Measurements from ENCODE around the gene SUN5. TPM values are rescaled to one million over a fixed set of nuclear protein-coding genes. Genes with fewer than 3 reads are reported as not detected.
"Not testable (repeated sequence)": the region's sequence is repeated elsewhere in the genome, so short reads cannot be mapped to it uniquely, and the experiment has no call there.

The SUN5 gene
- total RNA-seq, 1 donor from 2014 or later, result not detected

DNA sequence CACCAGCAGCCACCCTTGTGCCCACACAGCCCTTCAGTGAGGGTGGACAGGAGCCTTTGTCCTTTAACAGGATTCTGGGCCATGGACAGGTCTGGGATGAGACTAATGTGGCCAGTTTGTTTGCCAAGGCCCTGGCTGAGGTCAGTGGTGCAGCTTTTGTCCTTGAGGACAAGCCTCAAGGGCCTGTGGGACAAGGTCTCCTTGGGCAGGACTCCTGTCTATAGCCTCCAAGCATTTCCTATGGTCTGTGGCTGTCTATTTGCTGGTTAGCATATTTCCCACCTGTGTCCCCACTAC, 44.1 kb downstream of the SUN5 start:
- H3K27ac Mint-ChIP-seq, result no peak overlapping the region
- TF ChIP-seq, protein P1, sequence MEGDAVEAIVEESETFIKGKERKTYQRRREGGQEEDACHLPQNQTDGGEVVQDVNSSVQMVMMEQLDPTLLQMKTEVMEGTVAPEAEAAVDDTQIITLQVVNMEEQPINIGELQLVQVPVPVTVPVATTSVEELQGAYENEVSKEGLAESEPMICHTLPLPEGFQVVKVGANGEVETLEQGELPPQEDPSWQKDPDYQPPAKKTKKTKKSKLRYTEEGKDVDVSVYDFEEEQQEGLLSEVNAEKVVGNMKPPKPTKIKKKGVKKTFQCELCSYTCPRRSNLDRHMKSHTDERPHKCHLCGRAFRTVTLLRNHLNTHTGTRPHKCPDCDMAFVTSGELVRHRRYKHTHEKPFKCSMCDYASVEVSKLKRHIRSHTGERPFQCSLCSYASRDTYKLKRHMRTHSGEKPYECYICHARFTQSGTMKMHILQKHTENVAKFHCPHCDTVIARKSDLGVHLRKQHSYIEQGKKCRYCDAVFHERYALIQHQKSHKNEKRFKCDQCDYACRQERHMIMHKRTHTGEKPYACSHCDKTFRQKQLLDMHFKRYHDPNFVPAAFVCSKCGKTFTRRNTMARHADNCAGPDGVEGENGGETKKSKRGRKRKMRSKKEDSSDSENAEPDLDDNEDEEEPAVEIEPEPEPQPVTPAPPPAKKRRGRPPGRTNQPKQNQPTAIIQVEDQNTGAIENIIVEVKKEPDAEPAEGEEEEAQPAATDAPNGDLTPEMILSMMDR (IDR thresholded peaks at IDR 0.05; ENCODE audit: unreplicated experiment), result no peak
- H3K36me3 Mint-ChIP-seq, result peaks cover 4% of the 10 kb centered on the region
- H3K4me3 Mint-ChIP-seq, result no peak overlapping the region
- H3K9me3 Mint-ChIP-seq, result peaks cover 16% of the 10 kb centered on the region
- no peak for DNase-seq (ENCODE audit: low spot score in 2 of 2, unreplicated experiment in 2 of 2)
- no peaks in the 10 kb centered on the region for H3K4me1 Mint-ChIP-seq
- peaks cover 3% of the 10 kb centered on the region for H3K27me3 Mint-ChIP-seq (ENCODE audit: low read depth)

DNA sequence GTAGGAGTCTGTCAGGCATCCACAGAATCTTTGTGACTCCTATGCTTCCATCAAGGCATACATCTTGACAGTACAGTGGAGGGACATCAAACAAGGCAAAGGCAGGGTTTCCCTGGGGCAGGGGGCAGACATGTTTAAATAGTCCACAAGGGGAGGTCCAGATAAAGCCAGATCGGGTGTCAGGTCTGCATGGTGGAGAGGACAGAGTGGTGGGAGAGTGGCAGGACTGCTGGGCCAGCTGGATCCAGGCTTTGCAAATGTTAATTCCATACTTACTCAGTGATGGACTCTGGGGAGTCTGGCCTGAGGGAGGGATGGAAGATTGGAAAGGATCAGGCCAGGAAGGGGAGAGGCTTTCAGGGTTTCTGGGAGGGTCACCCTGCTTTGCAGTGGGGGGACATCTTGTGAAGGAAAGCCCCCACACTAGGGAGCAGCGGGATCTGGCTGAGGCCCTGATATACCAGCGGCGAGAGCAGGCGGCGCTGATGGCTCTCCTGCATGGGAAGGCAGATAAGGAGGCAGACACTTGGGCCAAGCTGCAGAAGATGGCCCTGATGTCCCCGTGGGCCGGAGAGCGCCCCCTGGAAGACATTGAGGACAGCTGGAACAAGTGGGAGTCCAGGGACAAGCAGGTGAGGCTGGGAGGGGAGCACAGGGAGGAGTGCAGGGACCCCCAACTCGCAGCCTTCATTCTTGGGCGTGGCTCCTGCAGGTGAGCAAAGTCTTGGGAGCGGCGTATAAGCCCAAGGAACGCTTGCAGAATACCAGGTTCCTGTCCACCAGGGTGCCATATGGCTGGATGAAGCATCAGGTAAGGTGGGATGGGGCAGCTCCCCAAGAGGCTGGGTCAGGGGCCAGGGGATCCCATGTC, 44.6 kb downstream of the SUN5 start:
- no peaks in the 10 kb centered on the region for H3K4me1 Mint-ChIP-seq
- H3K36me3 Mint-ChIP-seq, result peaks cover 4% of the 10 kb centered on the region
- H3K4me3 Mint-ChIP-seq, result no peak overlapping the region
- H3K27ac Mint-ChIP-seq, result no peak overlapping the region
- H3K27me3 Mint-ChIP-seq (ENCODE audit: low read depth), result peaks cover 3% of the 10 kb centered on the region
- DNase-seq (ENCODE audit: low spot score in 2 of 2, unreplicated experiment in 2 of 2), result no peak
- TF ChIP-seq, protein P1 (IDR thresholded peaks at IDR 0.05; ENCODE audit: unreplicated experiment), result no peak
- H3K9me3 Mint-ChIP-seq, result peaks cover 17% of the 10 kb centered on the region

DNA sequence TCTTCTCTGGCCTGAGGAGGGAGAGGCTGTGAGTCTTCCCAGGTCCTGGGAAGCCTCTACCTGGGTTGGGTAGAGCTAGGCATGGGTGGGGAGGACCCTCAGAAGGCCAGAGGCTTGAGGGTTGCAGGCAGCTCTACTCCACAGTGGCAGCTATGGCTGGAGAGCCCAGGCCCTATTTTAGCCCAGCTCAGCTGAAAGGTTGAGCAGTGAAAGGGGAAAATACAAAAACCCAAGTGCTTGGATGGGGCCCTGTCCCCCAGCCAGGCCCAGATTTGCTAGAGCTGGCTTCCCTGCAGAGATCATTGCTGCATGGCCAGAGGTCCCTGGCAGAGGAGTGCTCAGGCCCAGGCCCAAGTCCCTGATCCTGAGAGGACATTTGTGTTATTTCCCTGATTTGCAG, 45.7 kb downstream of the SUN5 start:
- H3K4me3 Mint-ChIP-seq, result no peak overlapping the region
- no peak for DNase-seq (ENCODE audit: low spot score in 2 of 2, unreplicated experiment in 2 of 2)
- TF ChIP-seq, protein P1 (IDR thresholded peaks at IDR 0.05; ENCODE audit: unreplicated experiment), result no peak
- H3K27ac Mint-ChIP-seq, result no peak overlapping the region
- no peaks in the 10 kb centered on the region for H3K27me3 Mint-ChIP-seq (ENCODE audit: low read depth)
- H3K4me1 Mint-ChIP-seq, result no peaks in the 10 kb centered on the region
- H3K36me3 Mint-ChIP-seq, result peaks cover 4% of the 10 kb centered on the region
- peaks cover 22% of the 10 kb centered on the region for H3K9me3 Mint-ChIP-seq

GRCh38 chr20:32957459-32957858, 46.8 kb downstream of the SUN5 start:
- DNase-seq (ENCODE audit: low spot score in 2 of 2, unreplicated experiment in 2 of 2), result no peak
- Mint-ChIP-seq H3K4me3 (no peak overlapping the region), H3K36me3 (peaks cover 4% of the 10 kb centered on the region), H3K27me3 (ENCODE audit: low read depth) (peaks cover 9% of the 10 kb centered on the region), H3K27ac (no peak overlapping the region), H3K4me1 (no peaks in the 10 kb centered on the region), H3K9me3 (peaks cover 26% of the 10 kb centered on the region)
- TF ChIP-seq, protein P1 (IDR thresholded peaks at IDR 0.05; ENCODE audit: unreplicated experiment), result no peak

- H3K9me3 Mint-ChIP-seq; H3K27ac Mint-ChIP-seq; H3K4me3 Mint-ChIP-seq; H3K36me3 Mint-ChIP-seq; DNase-seq (ENCODE audit: low spot score in 2 of 2, unreplicated experiment in 2 of 2): not testable (repeated sequence)
- Mint-ChIP-seq H3K27me3 (ENCODE audit: low read depth) (peaks cover 46% of the 10 kb centered on the region), H3K4me1 (peaks cover 12% of the 10 kb centered on the region)
Measured at GRCh38 chr20:32950539-32950938, 53.7 kb downstream of the SUN5 start.

DNA sequence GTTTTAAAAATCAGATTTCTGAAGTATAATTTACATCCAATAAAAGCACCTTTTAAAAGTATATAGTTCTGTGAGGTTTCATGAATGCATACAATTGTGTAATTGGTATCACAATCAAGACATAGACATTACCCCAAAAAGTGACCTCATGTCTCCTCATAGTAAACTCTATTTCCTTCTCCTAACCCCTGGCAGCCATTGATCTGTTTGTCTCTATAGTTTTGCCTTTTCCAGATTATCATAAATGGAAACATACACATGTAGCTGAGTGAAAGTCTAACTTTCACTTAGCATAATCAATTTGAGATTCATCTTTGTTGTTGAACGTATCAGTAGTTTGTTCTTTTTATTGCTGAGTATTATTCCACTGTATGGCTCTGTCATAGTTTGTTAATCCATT, 57.6 kb downstream of the SUN5 start:
- TF ChIP-seq, protein P1 (IDR thresholded peaks at IDR 0.05; ENCODE audit: unreplicated experiment), result no peak
- no peak for DNase-seq (ENCODE audit: low spot score in 2 of 2, unreplicated experiment in 2 of 2)
- peaks cover 12% of the 10 kb centered on the region for H3K4me1 Mint-ChIP-seq
- H3K27ac Mint-ChIP-seq, result no peak overlapping the region
- no peaks in the 10 kb centered on the region for H3K36me3 Mint-ChIP-seq
- H3K27me3 Mint-ChIP-seq (ENCODE audit: low read depth), result peaks cover 31% of the 10 kb centered on the region
- H3K9me3 Mint-ChIP-seq, result peaks cover 5% of the 10 kb centered on the region
- H3K4me3 Mint-ChIP-seq, result no peak overlapping the region
